ENCODE data around the gene PRAME.

DNA sequence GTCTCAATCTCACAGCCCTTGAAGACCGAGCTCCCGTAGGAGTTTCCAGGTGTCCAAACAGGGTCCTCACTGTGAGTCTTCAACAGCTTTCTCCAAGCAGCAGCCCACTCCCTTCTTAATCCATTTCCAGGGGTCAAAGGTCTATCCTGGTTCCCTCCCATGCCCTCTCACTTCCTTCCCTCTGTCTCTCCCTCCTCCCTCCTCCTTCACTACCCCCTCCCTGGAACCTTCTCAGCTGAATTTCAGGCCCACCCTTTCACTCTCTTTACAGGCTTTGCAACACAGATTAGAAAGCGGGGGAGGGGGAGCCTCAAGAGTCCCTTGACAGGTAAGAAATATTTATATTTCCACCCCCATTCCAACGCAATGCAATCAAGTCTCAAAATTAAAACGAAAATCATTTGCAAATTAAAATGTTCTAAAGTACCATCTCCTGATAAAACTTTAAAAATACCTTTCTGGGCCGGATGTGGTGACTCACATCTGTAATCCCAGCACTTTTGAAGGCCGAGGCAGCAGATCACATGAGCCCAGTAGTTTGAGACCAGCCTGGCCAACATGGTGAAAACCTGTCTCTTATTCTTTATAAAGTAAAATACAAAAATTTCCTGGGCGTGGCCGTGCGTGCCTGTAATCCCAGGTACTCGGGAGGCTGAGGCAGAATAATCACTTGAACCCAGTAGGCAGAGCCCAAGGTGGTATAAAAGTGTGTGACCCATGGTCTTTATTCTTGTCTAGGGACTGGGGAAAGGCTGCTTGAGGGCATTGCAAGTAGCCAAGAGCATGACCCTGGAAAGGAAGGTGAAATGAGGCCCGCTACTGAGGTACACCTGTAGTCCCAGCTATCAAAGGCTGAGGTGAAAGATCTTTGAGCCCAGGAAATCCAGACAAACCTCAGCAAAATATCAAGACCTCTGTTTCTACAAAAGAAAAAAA, 38.1 kb downstream of the PRAME start:
- no peak for TF ChIP-seq POLR2A (IDR thresholded peaks at IDR 0.05; ENCODE audit: low read depth, low read length)
- no peak for TF ChIP-seq TAF1 (IDR thresholded peaks at IDR 0.05; ENCODE audit: low read depth, low read length)
